Measurements from ENCODE around the gene TTC21B. TPM values are rescaled to one million over a fixed set of nuclear protein-coding genes. Genes with fewer than 3 reads are reported as not detected.

Gene TTC21B
- total and polyA plus RNA-seq, 10 of the 15 experiments (the other 5 are each of a cell fraction or from before 2014, with no cell fraction given): 2.7 to 22.4 (median 11.3) TPM

GRCh38 chr2:165864296-165864695 lies 89.3 kb downstream of the TTC21B start:
- ChIA-PET RAD21 (ENCODE audit: unreplicated experiment) (interaction anchor here (0.6 kb wide), 1 partner anchor 808 kb away, joined by 3 read pairs; no protein-coding TSS in a partner anchor), CTCF (interaction anchor here (1.0 to 2.1 kb wide), 2 partner anchors 10 to 414 kb away, joined by 3 to 10 read pairs; no protein-coding TSS in a partner anchor), SMC1A (ENCODE audit: uncharacterized antibody, unreplicated experiment) (interaction anchor here (1.3 kb wide), 1 partner anchor 10 kb away, joined by 5 read pairs; no protein-coding TSS in a partner anchor), POLR2A (no interaction called here)
- Histone ChIP-seq H3K36me3 (ENCODE audit: control insufficient read depth in 2 of 2, insufficient read depth in 2 of 2, low read length in 1 of 2) (no peaks in the 10 kb centered on the region), H3K27me3 (replicated peaks in 1 of 2; ENCODE audit: control insufficient read depth in 2 of 2, insufficient read depth in 2 of 2, low read length in 1 of 2) (no peaks in the 10 kb centered on the region), H3K9ac (ENCODE audit: control insufficient read depth, insufficient read depth, low read length) (no peak overlapping the region), H3K4me2 (ENCODE audit: control insufficient read depth, insufficient read depth) (no peak overlapping the region), H3K27ac (ENCODE audit: control insufficient read depth, insufficient read depth) (no peak overlapping the region), H3K4me3 (no peak overlapping the region), H3K9me3 (replicated peaks; ENCODE audit: control insufficient read depth, insufficient read depth, low read length) (no peaks in the 10 kb centered on the region), H3K79me2 (ENCODE audit: control insufficient read depth, insufficient read depth, low read length) (no peaks in the 10 kb centered on the region), H2AFZ (ENCODE audit: control insufficient read depth, low read depth, low read length) (no peak overlapping the region), H4K20me1 (ENCODE audit: control insufficient read depth, insufficient read depth) (no peaks in the 10 kb centered on the region), H3K4me1 (ENCODE audit: control insufficient read depth, insufficient read depth, low read length) (peaks cover 4% of the 10 kb centered on the region; the same call in 1 of the 2 replicates)
- TF ChIP-seq NFYB (IDR thresholded peaks at IDR 0.05; ENCODE audit: insufficient read depth, low read depth, low read length): no peak
- 85% methylated on average over 6 of the region's 6 CpGs for WGBS (ENCODE audit: insufficient coverage, insufficient replicate concordance, low lambda C conversion rate, missing lambda C conversion rate)
- no TSS peak for BruUV-seq (replicated peaks)
- DNase-seq (ENCODE audit: low read depth, low spot score): no peak
- no peak for ATAC-seq
- FAIRE-seq: no peak
- in situ Hi-C loops (cut with MboI) (no loop called here), intact Hi-C loops (cut with micrococcal nuclease; ENCODE audit: unreplicated experiment) (no loop called here)

- H3K9ac ChIP-seq (ENCODE audit: control insufficient read depth, insufficient read depth, low read length): no peak overlapping the region
- no peaks in the 10 kb centered on the region for H3K27me3 ChIP-seq (replicated peaks in 1 of 2; ENCODE audit: control insufficient read depth in 2 of 2, insufficient read depth in 2 of 2, low read length in 1 of 2)
- no peak overlapping the region for H3K4me3 ChIP-seq
- H3K4me1 ChIP-seq (ENCODE audit: control insufficient read depth, insufficient read depth, low read length): peaks cover 4% of the 10 kb centered on the region; the same call in 1 of the 2 replicates
- H3K27ac ChIP-seq (ENCODE audit: control insufficient read depth, insufficient read depth): no peak overlapping the region
- no peaks in the 10 kb centered on the region for H3K9me3 ChIP-seq (replicated peaks; ENCODE audit: control insufficient read depth, insufficient read depth, low read length)
- SMC1A ChIA-PET (ENCODE audit: uncharacterized antibody, unreplicated experiment): interaction anchor here (1.3 kb wide), 1 partner anchor 10 kb away, joined by 5 read pairs; no protein-coding TSS in a partner anchor
- no peak for DNase-seq (ENCODE audit: low read depth, low spot score)
- in situ Hi-C loops (cut with MboI): no loop called here
- 56% methylated on average over 5 of the region's 5 CpGs for WGBS (ENCODE audit: insufficient coverage, insufficient replicate concordance, low lambda C conversion rate, missing lambda C conversion rate)
- no peaks in the 10 kb centered on the region for H3K36me3 ChIP-seq (ENCODE audit: control insufficient read depth in 2 of 2, insufficient read depth in 2 of 2, low read length in 1 of 2)
- no peak for FAIRE-seq
- CTCF ChIA-PET: interaction anchor here (2.1 kb wide), 1 partner anchor 11 kb away, joined by 10 read pairs; no protein-coding TSS in a partner anchor
- intact Hi-C loops (cut with micrococcal nuclease; ENCODE audit: unreplicated experiment): no loop called here
- H4K20me1 ChIP-seq (ENCODE audit: control insufficient read depth, insufficient read depth): no peaks in the 10 kb centered on the region
- H3K79me2 ChIP-seq (ENCODE audit: control insufficient read depth, insufficient read depth, low read length): no peaks in the 10 kb centered on the region
- RAD21 ChIA-PET (ENCODE audit: unreplicated experiment): no interaction called here
- no peak overlapping the region for H2AFZ ChIP-seq (ENCODE audit: control insufficient read depth, low read depth, low read length)
- POLR2A ChIA-PET: no interaction called here
- ATAC-seq: peak; percentile 75
- no peak overlapping the region for H3K4me2 ChIP-seq (ENCODE audit: control insufficient read depth, insufficient read depth)
- BruUV-seq (replicated peaks): no TSS peak
- TF ChIP-seq BMI1 (IDR thresholded peaks at IDR 0.05; ENCODE audit: borderline replicate concordance) (peak; percentile 30; the same call in 1 of the 2 replicates), CBFB (IDR thresholded peaks at IDR 0.05; ENCODE audit: low read depth) (no peak), SIX5 (IDR thresholded peaks at IDR 0.05; ENCODE audit: low read depth, low read length, severe bottlenecking) (no peak), E2F8 (IDR thresholded peaks at IDR 0.05; ENCODE audit: low read depth, partially characterized antibody) (no peak), NFYA (IDR thresholded peaks at IDR 0.05; ENCODE audit: borderline replicate concordance, low read depth, low read length) (no peak), MXI1 (IDR thresholded peaks at IDR 0.05; ENCODE audit: low read depth, low read length) (no peak), CTCF (IDR thresholded peaks at IDR 0.05 in 2 of 3, conservative IDR thresholded peaks at IDR 0.05 in 1 of 3; ENCODE audit: control insufficient read depth in 2 of 3, extremely low read depth in 1 of 3, insufficient read depth in 1 of 3, low read depth in 3 of 3, low read length in 3 of 3) (no peak)
These were observed 89.7 kb downstream of the TTC21B start for GRCh38 chr2:165863810-165864261.

Measured in GM12878 (cell line).